ENCODE data around the gene PVR.

DNA sequence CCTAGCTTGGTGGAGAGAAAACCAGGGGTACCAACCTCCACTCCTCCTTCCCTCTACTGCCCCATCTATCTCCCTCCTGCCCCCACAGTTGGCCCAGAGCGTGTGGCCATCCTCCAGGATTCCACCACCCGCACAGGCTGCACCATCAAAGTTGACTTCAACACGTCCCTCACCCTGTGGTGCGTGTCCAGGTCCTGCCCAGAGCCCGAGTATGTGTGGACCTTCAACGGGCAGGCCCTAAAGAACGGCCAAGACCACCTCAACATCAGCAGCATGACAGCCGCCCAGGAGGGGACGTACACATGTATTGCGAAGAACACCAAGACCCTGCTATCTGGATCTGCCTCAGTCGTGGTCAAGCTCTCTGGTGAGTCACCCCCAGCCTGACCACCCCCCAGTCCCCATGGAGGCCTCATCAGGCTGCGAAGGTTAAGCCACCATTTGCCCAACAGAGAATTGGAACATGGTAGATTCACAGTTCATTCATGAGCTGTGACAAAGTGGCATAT is 61.8 kb downstream of the PVR start:
- TF ChIP-seq, protein P1, sequence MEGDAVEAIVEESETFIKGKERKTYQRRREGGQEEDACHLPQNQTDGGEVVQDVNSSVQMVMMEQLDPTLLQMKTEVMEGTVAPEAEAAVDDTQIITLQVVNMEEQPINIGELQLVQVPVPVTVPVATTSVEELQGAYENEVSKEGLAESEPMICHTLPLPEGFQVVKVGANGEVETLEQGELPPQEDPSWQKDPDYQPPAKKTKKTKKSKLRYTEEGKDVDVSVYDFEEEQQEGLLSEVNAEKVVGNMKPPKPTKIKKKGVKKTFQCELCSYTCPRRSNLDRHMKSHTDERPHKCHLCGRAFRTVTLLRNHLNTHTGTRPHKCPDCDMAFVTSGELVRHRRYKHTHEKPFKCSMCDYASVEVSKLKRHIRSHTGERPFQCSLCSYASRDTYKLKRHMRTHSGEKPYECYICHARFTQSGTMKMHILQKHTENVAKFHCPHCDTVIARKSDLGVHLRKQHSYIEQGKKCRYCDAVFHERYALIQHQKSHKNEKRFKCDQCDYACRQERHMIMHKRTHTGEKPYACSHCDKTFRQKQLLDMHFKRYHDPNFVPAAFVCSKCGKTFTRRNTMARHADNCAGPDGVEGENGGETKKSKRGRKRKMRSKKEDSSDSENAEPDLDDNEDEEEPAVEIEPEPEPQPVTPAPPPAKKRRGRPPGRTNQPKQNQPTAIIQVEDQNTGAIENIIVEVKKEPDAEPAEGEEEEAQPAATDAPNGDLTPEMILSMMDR (IDR thresholded peaks at IDR 0.05; ENCODE audit: borderline replicate concordance, extremely low read depth, low read length, poor library complexity, severe bottlenecking), result no peak
- no peak for TF ChIP-seq EZH2 (IDR thresholded peaks at IDR 0.05; ENCODE audit: borderline replicate concordance, low read depth, low read length, severe bottlenecking)

Measured in DND-41 (cell line).